HG02610 (cell line): ENCODE results near the gene RNF220.

Experiments used
- ATAC-seq: cut with Tn5 transposase; IDR thresholded peaks from one replicate; pipeline ENCODE4 v1.9.1; 2021; ENCODE audit warnings: mild to moderate bottlenecking, moderate library complexity; ENCODE audit not compliant: unreplicated experiment

The RNF220 gene

DNA sequence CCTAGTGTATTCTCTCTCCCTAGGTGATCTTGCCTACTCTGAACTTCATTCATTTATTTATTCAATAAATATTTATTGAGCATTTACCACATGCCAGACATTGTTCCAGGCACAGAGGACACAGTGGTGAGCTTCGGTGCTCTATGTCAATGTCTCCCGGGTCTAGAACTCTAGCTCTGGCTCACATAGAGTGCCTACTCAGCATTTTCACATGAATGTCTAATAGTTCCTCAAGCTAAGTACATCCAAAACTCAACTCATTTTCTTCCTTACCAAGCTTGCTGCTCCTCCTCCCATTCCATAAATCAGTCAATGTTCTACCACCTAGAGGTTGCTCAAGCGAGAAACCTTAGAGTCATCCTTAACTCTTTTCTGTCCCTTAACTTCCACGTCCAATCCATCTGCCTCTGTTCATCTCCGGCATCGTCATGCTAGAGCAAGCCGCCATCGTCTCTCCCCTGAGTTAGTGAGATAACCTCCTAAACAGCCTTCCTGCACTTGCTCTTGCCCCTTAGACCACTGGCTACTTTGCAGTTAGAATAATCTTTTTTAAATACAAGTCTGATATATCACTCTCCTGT lies 201.7 kb downstream of the RNF220 start:
- no peak for ATAC-seq

DNA sequence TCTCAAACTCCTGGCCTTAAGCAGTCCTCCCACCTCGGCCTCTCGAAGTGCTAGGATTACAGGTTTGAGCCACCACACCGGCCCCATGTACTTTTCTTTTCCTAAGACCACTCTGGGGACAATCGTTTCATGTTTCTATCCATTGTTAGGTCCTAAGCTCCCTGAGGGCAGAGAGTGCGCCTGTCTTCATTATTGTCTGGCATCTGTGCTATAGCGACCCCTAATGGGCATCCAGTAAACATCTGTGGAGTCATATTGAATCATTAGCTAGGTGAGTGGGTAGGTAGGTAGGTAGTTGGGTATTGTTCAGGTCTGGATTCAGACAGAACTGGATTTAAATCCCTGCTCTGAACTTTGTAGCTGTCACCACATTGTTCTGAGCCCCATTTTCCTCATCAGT lies 203.1 kb downstream of the RNF220 start:
- no peak for ATAC-seq

DNA sequence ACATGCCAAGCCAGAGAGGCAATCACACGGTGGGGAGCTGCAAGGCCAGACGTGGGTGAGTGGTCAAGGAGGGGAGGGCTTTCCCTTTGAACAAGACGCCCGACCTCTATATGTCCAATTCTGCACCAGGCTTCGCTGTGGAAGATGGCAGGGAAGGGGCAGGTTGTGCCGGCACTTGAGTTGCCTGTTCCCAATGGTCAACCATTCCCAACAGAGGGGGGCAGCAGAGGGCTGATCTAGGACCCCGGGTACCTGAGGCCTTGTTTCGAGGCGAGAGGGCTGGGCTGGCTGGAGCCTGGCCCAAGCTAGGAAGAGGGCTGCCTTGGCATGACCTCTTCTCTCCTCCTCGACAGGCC lies 204.3 kb downstream of the RNF220 start:
- ATAC-seq: no peak

DNA sequence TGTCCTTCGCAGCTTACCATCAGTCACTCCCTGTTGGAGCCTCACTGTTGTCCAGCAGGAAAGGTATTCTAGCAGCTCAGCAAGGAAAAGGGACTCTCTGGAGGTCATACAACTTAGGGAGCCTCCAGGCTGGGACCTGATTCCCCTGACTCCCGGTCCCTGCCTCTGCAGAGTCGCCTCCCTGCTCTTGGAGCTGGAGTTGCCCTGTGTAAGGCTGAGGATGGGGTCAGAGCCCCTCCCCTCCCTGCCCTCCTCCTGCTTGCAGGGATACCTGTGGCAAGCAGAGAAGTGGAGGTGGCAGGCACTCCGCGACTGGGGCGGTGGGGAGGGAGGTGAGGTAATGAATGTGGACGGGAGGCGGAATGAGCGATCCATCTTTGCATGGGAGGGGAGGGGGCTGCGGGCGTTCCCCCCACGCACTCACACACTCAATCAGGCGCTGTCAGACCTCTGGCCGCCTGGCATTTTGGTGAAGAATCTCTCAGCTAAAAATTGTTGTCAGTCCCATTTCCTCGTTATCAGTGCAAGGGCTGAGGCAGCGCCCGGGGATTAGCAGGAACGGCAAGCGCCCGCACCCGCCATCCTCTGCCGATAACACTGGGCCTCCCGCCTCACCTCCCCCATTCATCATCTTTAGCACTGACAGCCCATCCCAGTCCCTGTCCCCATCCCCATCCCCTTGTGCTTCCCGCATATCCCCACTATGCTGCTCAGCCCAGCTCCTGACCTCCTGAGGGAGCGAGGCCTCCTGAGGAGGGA lies 204.9 kb downstream of the RNF220 start:
- no peak for ATAC-seq

DNA sequence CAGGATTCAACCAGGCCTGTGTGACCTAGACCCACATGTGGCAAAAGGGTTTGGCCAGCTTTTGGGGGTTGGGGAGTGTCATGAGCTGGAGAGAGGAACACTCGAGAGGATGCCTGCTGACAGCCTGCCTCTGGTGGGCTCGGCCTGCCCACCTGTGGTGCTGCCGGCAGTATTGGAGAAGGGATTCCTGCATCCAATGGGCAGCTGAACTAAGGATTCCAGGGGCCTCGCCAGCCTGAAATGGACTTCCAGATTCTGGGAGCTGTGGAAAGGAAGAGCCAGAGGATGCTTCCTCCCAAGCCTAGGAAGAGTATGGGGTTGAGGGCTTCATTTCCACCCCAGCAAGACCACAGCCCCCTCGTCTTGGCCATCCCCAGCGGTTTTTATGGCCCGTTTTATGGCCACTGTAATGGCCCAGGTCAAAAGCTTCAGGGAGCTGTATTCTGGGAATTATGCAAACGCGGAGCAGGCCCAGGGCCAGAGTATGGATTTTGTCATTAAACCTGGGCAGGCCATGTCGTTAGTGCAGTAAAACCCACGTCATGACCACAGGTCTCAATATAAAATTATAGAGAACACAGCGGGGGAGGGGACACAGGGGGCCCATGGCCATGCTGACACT lies 205.6 kb downstream of the RNF220 start:
- ATAC-seq: no peak

DNA sequence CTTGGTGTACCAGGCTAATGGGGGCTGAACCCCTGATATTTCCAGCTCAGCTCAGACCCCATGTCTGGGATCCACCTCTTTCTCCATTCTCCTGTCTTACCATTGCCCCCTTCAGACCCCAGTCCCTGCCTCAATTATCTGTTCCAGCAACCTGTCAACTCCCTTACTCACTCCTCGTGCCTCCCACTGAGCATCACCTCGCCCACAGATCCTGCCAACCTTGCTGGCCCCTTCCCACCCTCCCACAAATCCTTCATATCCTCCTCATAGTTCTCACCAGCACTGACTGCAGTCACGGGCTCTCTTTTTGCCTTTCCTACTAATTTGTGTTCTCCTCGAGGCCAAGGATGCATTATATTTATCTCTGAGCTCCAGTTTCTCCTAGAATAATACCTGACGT lies 206.4 kb downstream of the RNF220 start:
- ATAC-seq: no peak

DNA sequence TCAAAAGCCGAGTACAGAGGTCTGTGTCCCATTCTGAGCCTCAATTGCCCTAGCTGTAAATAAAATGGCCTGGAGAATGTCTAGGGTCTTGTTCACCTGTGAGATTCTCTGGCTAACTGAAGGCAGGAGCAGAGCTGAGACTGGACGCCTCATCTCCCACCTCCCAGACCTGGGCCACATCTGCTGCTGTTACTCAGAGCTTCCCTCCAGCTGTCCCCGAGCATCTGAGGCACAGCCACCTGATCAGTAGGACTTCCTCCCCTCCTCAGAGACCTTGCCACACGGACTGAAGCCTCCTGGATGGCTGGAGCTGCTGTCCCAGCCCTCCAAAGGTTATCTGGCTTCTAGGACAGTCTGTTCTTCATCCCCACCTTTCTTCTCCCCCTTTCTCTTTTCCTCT lies 206.8 kb downstream of the RNF220 start:
- no peak for ATAC-seq

DNA sequence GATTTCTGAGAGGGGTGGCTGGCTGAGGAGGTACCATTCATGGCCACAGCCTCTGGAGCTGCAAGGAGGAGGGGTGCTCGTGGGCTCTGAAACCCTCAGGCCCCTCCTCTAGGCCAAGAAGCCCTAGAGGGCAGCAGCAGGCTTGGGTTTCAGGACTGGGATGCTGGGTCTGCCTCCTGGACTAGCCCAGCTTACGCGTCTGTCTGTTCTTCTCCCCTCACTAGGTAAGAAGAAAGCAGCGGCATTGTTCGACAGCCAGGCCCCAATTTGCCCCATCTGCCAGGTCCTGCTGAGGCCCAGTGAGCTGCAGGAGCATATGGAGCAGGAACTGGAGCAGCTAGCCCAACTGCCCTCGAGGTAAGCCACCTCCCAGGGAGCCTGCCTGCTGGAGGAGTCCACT lies 208.9 kb downstream of the RNF220 start:
- no peak for ATAC-seq

DNA sequence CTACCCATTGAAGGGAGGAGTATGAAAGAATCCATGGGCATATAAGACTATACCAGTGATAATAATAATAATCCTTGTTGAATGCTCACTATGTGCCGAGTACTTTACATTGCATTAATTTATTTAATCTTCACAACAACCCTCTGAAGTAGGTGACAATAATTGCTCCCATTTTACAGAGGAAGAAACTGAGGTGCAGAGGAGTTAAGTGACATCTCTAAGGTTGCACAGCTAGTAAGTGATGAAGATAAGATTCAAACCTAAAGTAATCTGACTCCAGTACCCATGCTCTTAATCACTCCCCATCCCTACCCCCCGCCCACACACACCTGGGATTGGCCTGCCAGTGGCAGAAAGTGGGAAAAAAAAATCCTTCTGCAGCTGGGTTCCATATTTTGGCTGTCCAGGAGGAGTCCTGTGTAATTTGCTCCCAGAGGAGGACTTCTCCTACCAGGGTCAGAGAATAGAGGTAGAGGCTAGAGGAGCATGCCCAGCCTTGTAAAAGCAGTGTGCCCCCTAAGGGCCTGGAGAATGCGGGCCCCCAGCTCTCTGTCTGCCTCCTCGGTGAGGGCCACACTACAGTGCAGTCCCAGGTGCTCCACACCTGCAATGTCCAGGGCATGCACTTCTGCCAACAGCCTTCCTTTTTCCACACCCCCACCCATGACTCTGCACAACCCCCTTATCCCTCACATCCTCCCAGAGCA lies 211.4 kb downstream of the RNF220 start:
- no peak for ATAC-seq

DNA sequence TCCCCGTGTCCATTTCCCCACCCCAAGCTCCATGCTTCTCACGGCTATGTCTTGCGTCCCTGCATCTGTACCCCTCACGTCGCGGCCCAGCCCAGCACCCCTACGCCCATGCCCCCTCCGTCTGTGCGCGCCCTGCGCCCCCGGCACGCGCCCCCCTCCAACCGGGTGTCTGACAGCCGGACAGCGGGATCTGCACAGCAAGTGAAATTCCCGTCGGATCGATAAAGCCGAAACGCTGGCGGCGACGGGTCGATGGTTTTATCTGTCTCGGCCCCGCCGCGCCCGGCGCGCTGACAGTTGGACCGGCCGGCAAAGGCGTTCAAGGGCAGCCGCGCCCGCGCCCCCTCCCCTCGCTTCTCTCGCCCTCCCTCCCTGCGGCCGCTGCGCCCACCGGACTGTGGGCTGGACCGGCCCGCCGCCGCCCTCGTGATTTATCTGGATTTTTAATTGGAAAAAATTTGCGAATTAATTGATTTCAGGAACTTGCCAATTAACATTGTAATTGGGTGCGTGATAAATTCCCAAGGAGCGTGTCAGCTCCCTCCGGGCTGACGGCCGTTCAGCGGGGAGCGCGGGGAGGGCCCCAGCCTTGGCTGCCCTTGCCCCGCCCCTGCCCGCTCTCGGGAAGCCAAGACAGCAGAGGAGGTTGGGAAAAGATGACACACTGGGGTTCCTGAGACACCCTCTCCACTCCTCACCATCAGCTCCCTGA lies 212.1 kb downstream of the RNF220 start:
- no peak for ATAC-seq

DNA sequence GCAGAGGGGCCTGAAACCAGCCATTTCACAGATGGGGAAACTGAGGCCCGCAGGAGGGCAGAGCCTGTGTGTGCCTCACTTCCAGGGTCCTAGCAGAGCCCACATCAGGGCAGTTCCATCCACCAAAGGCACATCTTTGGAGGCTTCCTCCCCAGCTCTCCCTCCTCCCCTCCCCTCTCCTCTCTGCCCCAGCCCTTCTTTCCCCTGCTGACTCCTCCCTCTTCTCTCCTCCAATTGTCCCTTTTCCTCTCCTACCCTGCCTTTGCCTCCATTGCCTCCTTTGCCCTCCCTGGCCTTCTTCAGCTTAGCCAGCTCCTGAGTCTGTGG lies 212.6 kb downstream of the RNF220 start:
- ATAC-seq: no peak

DNA sequence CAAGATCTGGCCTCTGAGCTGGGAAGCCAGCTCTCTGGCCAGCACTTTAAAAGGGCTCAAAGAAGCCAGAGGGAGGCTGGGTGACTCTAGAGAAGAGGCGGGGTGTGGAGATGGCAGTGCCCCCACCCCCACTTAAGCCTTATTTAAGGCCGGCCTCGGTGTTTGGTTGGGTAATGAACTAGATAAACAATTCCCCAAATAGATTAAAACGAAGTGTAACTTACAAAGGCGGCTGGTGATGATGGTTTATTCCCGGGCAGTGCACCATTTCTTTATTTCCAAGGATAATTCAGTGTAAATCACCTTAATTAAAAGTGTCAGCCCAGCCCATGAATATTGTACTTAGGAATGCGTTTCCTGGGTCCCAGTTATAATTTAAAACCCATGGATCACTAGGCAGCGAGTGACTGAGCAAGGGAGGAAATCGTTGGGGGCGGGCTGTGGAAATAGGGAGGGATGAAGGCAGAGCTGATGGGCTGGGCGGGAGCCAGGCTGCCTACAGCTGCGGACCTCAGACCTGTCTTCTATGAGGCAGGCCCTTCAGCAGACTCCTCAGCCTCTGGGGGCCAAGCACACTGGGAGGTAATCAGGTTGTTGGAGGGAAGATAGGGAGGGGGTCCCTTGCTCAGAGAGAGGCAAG lies 214.3 kb downstream of the RNF220 start:
- ATAC-seq: no peak

DNA sequence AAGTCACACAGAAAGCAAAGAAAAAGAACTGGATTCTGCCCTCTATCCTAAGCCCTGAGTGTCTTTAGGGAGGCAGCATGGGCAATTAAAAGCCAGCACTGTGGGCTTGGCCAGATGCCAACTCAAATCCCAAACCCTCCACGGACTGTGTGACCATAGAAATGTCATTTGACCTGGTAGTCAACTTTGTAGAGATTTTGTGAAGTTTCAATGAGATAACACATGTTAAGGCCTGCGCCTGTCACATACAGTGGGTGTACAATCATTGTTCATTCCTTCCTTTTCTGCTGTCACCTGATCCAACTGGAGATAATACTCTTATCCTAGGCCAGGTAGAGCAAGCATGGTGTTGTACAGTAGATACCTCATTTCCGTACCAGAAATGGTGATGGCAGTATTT lies 215.0 kb downstream of the RNF220 start:
- no peak for ATAC-seq

DNA sequence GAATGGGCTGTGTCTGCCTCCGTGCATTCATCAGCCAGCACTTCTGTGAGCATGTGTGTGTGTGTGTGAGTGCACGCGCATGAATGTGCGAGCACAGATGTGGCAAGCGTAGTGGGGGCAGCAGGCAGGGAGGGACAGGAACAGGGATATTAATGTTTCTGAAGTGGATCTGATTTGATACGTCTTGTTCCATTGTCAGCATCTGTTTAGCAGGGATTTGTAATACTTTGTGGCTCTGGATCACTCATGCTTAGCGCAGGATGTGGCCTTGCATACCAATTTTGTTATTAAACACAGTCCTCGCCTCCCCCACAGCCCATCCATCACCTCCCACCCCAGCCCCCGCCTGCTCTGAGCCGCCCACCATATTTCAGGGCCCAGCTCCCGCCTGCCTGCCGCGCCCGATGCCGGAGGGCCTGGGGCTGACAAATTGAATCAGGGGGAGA lies 216.8 kb downstream of the RNF220 start:
- ATAC-seq: no peak

DNA sequence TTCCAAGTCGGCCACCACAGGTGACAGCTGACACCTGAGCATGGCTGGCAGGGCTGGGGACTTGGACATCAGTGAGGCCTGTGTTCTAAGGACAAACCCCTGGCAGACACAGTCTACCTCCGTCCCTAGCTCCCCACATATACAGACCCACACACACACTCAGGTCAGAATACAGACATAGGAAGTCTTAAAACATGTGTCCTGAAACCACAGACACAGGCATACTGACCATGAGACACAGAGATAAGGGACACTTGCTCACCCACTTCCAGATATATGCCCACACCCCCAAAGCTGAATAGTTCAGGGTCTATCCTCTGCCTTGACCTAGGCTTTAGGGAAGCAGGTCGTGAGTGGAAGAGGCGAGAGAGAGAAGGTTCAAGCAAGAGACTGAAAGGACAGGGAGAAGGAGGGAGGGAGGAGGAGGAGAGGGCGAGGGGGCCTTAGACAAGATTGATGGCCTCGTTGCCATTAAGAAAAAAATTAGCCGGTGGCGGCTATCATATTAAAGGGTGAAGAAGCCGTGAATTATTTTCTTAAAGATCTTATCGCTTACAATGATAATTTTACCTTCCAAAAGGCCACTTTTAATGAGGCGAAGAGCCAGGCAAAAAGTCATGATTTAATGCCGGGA lies 219.3 kb downstream of the RNF220 start:
- ATAC-seq: no peak

DNA sequence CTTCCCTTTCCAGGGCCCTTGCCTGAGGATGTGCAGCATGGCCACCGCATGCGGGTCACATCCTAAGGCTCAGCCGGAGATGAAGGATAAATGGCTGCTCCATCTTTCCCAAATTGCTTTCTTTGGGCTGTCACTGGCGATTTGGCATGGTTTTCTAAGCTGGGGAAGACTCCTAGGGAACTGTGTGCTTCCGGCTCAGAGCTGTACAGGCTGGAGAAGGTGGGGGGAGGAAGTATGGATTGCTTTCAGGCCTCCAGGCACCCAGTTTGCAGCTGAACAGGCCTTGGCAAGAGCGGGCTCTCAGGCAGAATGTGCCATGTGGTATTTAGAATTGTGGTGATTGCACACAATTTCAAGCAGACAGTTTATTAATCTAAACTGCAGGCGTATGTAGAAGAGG lies 220.3 kb downstream of the RNF220 start:
- ATAC-seq: no peak

DNA sequence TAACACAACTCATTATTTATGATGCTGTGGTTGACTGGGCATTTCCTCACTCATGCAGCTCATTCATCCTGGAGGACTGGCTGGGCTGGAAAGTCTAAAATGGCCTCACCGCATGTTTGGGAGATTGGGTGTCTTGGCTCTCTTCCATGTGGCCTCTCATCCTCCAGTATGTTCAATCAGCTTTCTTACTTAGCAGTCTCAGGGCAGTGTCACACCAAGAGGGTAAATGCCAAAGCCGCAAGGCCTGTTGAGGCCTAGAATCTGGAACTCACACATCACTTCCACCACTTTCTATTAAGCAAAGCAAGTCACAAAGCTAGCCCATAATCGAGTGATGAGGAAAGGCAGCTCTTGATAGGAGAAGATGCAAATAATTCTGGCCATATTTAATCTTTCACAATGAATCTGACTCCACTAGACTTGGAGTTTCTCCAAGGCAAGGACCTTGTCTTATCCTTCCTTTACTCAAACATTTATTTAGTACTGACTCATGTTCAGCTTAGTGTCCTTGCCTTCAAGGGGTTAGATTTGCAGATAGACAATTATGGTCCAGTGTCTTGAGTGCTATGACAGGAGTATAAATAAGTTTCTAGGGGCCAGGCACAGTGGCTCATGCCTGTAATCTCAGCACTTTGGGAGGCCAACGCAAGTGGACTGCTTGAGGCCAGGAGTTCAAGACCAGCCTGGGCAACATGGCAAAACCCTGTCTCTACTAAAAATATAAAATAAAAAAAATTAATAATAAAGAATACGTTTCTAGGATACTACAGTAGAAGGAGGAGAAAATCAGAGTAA lies 224.1 kb downstream of the RNF220 start:
- no peak for ATAC-seq

DNA sequence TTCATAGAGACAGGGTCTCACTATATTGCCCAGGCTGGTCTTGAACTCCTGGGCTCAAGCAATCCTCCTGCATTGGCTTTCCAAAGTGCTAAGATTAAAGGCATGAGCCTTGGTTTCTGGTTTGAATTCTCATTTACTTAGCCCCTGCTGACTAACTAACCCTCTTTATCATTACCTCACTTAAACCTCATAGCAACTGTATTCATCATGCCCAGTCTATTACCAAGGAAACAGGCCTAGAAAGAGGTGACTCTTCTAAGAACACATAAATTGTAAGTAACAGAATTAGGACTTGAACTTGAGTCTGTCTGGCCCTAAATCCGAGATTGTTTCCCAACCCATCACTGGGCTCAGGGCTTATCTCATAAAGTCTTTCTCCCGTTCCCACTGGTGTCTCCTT lies 225.1 kb downstream of the RNF220 start:
- no peak for ATAC-seq

DNA sequence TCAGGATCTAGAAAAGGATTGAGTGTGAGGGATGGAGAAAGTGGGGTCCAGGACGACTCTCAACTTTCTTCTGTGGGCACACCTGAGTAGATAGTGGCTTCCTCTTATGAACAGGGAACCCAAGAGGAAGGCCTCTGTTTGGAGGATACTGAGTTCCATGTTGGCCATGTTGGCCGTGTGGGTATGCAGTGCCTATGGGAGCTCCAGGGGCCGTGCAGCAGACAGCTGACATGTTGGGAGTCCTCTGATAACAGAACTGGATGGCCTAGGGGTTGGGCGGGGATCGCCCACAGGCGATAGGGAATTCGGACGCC lies 226.2 kb downstream of the RNF220 start:
- ATAC-seq: peak; percentile 6
